ENCODE measurements around the gene PRAC2. TPM values are rescaled to one million over a fixed set of nuclear protein-coding genes. Genes with fewer than 3 reads are reported as not detected.

Gene PRAC2
- total and polyA plus RNA-seq, 10 donors: not detected

DNA sequence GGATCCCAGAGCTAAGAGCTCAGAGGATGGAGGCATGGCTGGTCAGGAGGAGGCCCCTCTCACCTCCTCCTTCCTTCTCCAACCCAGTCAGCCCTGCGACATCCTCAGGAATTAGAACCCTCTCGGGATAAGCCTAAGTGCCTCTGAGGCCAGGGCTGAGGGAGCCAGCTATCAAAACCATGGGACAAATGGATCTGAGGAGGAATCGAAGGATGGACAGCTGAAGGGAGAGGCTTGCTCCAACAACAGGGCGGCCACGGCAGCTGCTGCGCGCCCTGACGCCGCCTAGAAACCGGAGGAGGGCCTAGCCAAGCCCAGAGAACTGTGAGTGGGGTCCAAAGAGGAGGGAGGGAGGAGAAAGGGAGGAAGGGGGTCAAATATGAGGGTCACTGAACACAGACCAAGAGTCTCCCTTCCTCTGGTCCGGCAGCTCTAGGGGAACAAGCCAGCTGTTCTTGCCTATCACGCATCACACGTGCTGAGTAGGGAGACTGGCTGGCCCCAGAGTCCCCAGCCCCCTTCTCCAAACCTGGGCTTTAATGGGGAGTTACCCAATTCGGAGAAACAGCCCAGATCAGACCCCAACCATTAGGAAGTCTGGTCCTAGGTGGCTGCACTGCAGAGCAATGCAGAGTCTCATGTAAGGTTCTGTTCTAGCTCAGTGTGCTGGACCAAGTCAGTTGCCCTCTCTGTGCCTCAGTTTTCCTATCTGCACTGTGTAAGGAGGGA is 11.5 kb downstream of the PRAC2 start:
- no peak for DNase-seq
- H3K27ac ChIP-seq: no peak overlapping the region

DNA sequence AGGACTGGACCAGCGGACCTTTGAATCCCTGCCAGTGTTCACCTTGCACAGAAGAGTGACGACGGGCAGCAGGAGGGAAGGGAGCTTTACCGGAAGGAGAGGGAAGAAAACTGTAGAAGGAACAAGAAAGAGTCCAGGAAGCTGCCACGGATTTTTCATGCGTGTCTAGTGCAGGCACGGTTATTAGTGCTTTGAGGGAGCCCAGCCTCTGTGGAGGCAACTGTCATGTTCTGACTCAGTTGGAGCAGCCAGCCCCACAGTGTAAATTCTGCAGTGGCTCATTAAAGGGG is 12.0 kb downstream of the PRAC2 start:
- H3K4me1 ChIP-seq: peaks cover 0 to 30% (median 13%) of the 10 kb centered on the region in 6 donors
- no peak overlapping the region for H3K4me3 ChIP-seq
- TF ChIP-seq POLR2A (IDR thresholded peaks at IDR 0.05) (no peak), POLR2AphosphoS5 (IDR thresholded peaks at IDR 0.05) (no peak)
- TF ChIP-seq, protein P1, sequence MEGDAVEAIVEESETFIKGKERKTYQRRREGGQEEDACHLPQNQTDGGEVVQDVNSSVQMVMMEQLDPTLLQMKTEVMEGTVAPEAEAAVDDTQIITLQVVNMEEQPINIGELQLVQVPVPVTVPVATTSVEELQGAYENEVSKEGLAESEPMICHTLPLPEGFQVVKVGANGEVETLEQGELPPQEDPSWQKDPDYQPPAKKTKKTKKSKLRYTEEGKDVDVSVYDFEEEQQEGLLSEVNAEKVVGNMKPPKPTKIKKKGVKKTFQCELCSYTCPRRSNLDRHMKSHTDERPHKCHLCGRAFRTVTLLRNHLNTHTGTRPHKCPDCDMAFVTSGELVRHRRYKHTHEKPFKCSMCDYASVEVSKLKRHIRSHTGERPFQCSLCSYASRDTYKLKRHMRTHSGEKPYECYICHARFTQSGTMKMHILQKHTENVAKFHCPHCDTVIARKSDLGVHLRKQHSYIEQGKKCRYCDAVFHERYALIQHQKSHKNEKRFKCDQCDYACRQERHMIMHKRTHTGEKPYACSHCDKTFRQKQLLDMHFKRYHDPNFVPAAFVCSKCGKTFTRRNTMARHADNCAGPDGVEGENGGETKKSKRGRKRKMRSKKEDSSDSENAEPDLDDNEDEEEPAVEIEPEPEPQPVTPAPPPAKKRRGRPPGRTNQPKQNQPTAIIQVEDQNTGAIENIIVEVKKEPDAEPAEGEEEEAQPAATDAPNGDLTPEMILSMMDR (IDR thresholded peaks at IDR 0.05 in 8 of 11, conservative IDR thresholded peaks at IDR 0.05 in 3 of 11): no peak
- no peaks in the 10 kb centered on the region for H3K9me3 ChIP-seq
- H3K36me3 ChIP-seq: no peaks in the 10 kb centered on the region
- 1 to 7% (median 5%) methylated on average over 7 of the region's 7 CpGs for WGBS, 5 donors
- intact Hi-C loops (cut with DNase I; ENCODE audit: low total_unique reads): no loop called here
- H3K27me3 ChIP-seq (replicated peaks in 1 of 7): peaks cover 12 to 100% (median 97%) of the 10 kb centered on the region in 7 donors
- H3K27ac ChIP-seq: no peak overlapping the region
- no peak for DNase-seq

More for the DNA sequence above, 11.5 kb downstream of the PRAC2 start:
- TF ChIP-seq POLR2AphosphoS5 (IDR thresholded peaks at IDR 0.05) (no peak), POLR2A (IDR thresholded peaks at IDR 0.05) (no peak)
- TF ChIP-seq, protein P1 (IDR thresholded peaks at IDR 0.05 in 8 of 11, conservative IDR thresholded peaks at IDR 0.05 in 3 of 11): no peak
- Histone ChIP-seq H3K36me3 (no peaks in the 10 kb centered on the region), H3K4me1 (peaks cover 0 to 29% (median 13%) of the 10 kb centered on the region in 6 donors), H3K27me3 (replicated peaks in 1 of 7) (peaks cover 9 to 100% (median 97%) of the 10 kb centered on the region in 7 donors), H3K9me3 (no peaks in the 10 kb centered on the region), H3K4me3 (no peak overlapping the region)
- intact Hi-C loops (cut with DNase I; ENCODE audit: low total_unique reads): no loop called here
- WGBS, 5 donors: 11 to 13% (median 12%) methylated on average over 14 of the region's 14 CpGs

DNA sequence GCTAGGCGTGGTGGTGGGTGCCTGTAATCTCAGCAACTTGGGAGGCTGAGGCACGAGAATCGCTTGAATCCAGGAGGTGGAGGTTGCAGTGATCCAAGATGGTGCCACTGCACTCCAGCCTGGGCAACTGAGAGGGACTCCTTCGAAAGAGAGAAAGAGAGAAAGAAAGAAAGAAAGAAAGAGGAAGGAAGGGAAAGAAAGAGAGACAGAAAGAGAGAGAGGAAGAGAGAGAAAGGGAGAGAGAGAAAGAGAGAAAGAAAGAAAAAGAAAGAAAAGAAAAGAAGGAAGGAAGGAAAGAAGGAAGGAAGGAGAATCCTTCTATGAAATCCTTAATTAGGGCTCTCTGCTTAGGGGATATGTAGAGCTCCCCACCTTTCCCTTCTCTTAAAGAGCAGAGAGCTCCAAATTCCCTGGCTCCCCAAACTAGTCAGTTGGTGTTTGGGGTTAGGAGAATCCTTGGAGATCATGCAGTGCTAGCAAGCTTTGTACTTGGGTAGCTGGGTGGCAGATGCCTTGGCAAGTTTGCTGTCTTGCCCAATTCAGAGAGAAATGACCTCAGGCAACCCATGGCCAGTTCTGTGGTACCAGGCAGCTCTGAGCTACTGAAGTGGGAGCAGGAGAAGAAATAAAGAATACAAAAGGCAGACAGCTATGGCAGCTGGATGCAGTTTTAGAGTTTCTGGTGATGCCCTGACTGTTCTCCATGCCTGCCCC is 14.5 kb downstream of the PRAC2 start:
- Histone ChIP-seq H3K4me3 (no peak overlapping the region), H3K27ac (no peak overlapping the region), H3K4me1 (peaks cover 0 to 29% (median 13%) of the 10 kb centered on the region in 6 donors), H3K27me3 (replicated peaks in 1 of 7) (peaks cover 12 to 100% (median 99%) of the 10 kb centered on the region in 7 donors), H3K9me3 (no peaks in the 10 kb centered on the region), H3K36me3 (no peaks in the 10 kb centered on the region)
- TF ChIP-seq POLR2A (IDR thresholded peaks at IDR 0.05) (no peak), POLR2AphosphoS5 (IDR thresholded peaks at IDR 0.05) (no peak)
- TF ChIP-seq, protein P1 (IDR thresholded peaks at IDR 0.05 in 8 of 11, conservative IDR thresholded peaks at IDR 0.05 in 3 of 11): no peak
- intact Hi-C loops (cut with DNase I; ENCODE audit: low total_unique reads): no loop called here
- 52 to 69% (median 64%) methylated on average over 4 of the region's 4 CpGs for WGBS, 5 donors
- no peak for DNase-seq

DNA sequence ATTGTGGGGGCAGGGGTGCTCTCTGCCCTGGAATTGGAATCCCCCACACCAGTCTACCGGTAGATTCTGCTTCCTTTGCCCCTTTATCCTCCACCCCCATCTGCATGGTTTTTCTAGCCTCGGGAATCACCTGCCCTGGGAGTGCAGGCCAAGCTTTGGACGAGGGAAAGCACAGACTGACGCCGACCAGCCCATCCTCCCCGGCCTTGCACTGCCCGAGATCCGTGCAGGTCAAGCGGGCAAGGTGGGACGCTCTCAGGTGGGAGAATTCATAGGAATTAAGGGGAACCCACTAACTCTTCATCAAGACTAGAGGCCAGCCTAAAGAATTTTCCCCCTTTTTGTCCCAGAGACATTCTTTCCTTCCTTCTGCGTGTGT is 15.4 kb downstream of the PRAC2 start:
- no peak for DNase-seq
- Histone ChIP-seq H3K27me3 (replicated peaks in 1 of 7) (peaks cover 12 to 100% (median 99%) of the 10 kb centered on the region in 7 donors), H3K4me1 (peaks cover 0 to 20% (median 8%) of the 10 kb centered on the region in 6 donors), H3K36me3 (no peaks in the 10 kb centered on the region), H3K4me3 (no peak overlapping the region), H3K27ac (no peak overlapping the region), H3K9me3 (no peaks in the 10 kb centered on the region)
- WGBS, 5 donors: 4 to 12% (median 9%) methylated on average over 11 of the region's 11 CpGs
- no peak for TF ChIP-seq POLR2A (IDR thresholded peaks at IDR 0.05)
- TF ChIP-seq POLR2AphosphoS5 (IDR thresholded peaks at IDR 0.05): no peak
- TF ChIP-seq, protein P1 (IDR thresholded peaks at IDR 0.05 in 8 of 11, conservative IDR thresholded peaks at IDR 0.05 in 3 of 11): no peak
- intact Hi-C loops (cut with DNase I; ENCODE audit: low total_unique reads): no loop called here

All from spleen (tissue), 11 donors.